Measurements from ENCODE around the gene TAOK1.

Gene TAOK1

GRCh38 chr17:29590411-29591145 is 200.4 kb downstream of the TAOK1 start:
- TF ChIP-seq, protein P1, sequence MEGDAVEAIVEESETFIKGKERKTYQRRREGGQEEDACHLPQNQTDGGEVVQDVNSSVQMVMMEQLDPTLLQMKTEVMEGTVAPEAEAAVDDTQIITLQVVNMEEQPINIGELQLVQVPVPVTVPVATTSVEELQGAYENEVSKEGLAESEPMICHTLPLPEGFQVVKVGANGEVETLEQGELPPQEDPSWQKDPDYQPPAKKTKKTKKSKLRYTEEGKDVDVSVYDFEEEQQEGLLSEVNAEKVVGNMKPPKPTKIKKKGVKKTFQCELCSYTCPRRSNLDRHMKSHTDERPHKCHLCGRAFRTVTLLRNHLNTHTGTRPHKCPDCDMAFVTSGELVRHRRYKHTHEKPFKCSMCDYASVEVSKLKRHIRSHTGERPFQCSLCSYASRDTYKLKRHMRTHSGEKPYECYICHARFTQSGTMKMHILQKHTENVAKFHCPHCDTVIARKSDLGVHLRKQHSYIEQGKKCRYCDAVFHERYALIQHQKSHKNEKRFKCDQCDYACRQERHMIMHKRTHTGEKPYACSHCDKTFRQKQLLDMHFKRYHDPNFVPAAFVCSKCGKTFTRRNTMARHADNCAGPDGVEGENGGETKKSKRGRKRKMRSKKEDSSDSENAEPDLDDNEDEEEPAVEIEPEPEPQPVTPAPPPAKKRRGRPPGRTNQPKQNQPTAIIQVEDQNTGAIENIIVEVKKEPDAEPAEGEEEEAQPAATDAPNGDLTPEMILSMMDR (conservative IDR thresholded peaks at IDR 0.05; ENCODE audit: low read depth) = no peak
- peak; percentile 56 for DNase-seq (ENCODE audit: low spot score)
- CTCF ChIA-PET = interaction anchor here (0.7 to 5.4 kb wide), 6 partner anchors 10 to 210 kb away, joined by 3 to 71 read pairs (median 8); partner anchors contain the start of gene ABHD15
- POLR2A ChIA-PET (ENCODE audit: low non-redundant PET) = interaction anchor here (1.1 kb wide), 1 partner anchor 10 kb away, joined by 3 read pairs; no protein-coding TSS in a partner anchor
- H3K27ac ChIP-seq = peak overlapping the region; percentile 99

DNA sequence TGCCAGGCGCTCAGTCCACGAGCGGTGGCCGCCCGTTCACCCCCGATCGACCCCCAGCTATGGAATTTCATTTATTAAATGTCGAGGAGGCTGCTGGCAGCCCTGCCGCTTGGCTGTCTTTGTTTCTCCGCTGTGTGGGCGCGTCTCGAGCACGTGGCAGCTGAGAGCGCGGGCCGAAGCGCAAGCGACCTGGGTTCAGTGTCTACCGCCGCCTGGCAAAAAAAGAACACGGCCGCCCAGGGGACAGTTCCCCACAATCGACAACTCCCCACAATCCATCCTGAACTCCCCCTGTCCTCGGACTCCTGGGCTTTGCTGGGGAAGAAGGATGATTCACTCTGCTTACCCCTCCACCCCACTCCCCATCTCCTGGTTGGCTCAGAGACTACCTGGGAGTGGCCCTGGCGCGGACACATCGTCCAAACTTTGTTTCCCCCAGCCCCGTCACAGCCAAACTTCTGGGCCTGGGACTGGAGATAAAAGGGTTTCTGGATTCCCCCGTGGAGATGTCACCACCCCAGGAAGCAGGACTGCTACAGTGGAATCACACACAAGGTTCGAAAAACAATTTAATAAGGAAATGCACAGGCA is 201.1 kb downstream of the TAOK1 start:
- H3K27ac ChIP-seq = peak overlapping the region; percentile 99
- peak; percentile 78 for DNase-seq (ENCODE audit: low spot score)
- POLR2A ChIA-PET (ENCODE audit: low non-redundant PET) = interaction anchor here (1.1 kb wide), 1 partner anchor 11 kb away, joined by 3 read pairs; no protein-coding TSS in a partner anchor
- CTCF ChIA-PET = interaction anchor here (0.6 to 5.4 kb wide), 13 partner anchors 11 to 501 kb away, joined by 3 to 71 read pairs (median 4); partner anchors contain the start of gene ABHD15
- TF ChIP-seq, protein P1 (conservative IDR thresholded peaks at IDR 0.05; ENCODE audit: low read depth) = no peak

GRCh38 chr17:29591737-29592608 is 201.8 kb downstream of the TAOK1 start:
- TF ChIP-seq, protein P1 (conservative IDR thresholded peaks at IDR 0.05; ENCODE audit: low read depth) = peak; percentile 99
- DNase-seq (ENCODE audit: low spot score) = peak; percentile 90
- ChIA-PET CTCF (interaction anchor here (0.5 to 5.4 kb wide), 19 partner anchors 11 to 675 kb away, joined by 3 to 71 read pairs (median 4); partner anchors contain the start of gene ABHD15), POLR2A (ENCODE audit: low non-redundant PET) (interaction anchor here (1.0 to 1.1 kb wide), 2 partner anchors 11 to 29 kb away, joined by 3 read pairs; no protein-coding TSS in a partner anchor)
- H3K27ac ChIP-seq = peak overlapping the region; percentile 99

DNA sequence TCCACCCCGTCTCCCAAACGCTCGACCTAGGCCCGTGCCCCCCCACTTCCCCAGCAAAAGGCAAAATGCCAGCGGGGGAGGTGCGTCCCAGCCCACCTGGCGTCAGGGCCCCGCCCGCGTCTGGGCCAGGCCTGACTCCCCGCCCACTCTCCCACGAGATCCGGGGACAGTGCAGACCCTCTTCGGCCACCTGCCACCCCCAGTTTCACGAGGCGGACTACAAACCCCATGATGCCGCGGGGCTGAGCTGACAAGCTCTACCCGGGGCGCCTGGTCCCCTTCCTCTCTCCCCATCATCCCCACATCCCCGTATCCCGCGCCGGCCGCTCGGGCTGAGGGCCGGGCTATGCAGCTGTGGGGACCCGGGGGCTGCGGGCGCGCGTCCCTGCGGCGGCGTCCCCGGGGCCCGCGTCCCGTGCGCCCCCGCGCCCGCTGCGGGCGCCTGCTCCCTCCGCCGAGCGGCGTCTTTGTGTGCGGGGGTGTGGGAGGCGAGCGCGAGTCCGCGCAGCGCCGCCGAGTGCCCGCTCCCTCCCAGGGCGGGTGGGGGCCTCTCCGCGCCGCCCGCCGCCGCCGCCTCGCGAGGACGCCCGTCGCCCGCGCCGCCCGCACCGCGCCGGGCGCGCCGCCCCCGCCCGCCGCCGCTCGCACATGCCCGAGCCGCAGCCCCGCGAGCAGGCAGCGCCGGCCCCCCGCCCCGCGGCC is 202.8 kb downstream of the TAOK1 start, which contains the start of gene ANKRD13B:
ANKRD13B (plus strand) TSS at position 283 of the 702 bp plus-strand sequence. CDS start 490 bp downstream, outside the sequence.
- H3K27ac ChIP-seq = peak within 1 kb of the TSS; percentile 99
- ChIA-PET CTCF (interaction anchor here (0.6 to 5.4 kb wide), 7 partner anchors 12 to 454 kb away, joined by 3 to 71 read pairs (median 4); partner anchors contain the start of gene ABHD15), POLR2A (ENCODE audit: low non-redundant PET) (interaction anchor here (1.0 kb wide), 1 partner anchor 28 kb away, joined by 3 read pairs; no protein-coding TSS in a partner anchor)
- TF ChIP-seq, protein P1 (conservative IDR thresholded peaks at IDR 0.05; ENCODE audit: low read depth) = no peak
- no peak for DNase-seq (ENCODE audit: low spot score)

- POLR2A ChIA-PET (ENCODE audit: low non-redundant PET) = no interaction called here
- peak overlapping the region; percentile 99 for H3K27ac ChIP-seq
- DNase-seq (ENCODE audit: low spot score) = peak; percentile 28
- CTCF ChIA-PET = interaction anchor here (0.6 to 5.4 kb wide), 11 partner anchors 10 to 453 kb away, joined by 3 to 71 read pairs (median 5); no protein-coding TSS in a partner anchor
- TF ChIP-seq, protein P1 (conservative IDR thresholded peaks at IDR 0.05; ENCODE audit: low read depth) = peak; percentile 40
Measured at GRCh38 chr17:29593591-29594518, 203.7 kb downstream of the TAOK1 start.

Data from RWPE1 (cell line).